ENCODE measurements around the gene RANBP17. TPM values are rescaled to one million over a fixed set of nuclear protein-coding genes. Genes with fewer than 3 reads are reported as not detected.

RANBP17 gene
- total RNA-seq, 1 donor from 2014 or later = 5.2 TPM

Other genes with a start within 250 kb of the RANBP17 start
- gene GABRP, start 78.3 kb upstream of the RANBP17 start, total RNA-seq = 0.19 TPM

All from mesenteric fat pad (tissue), 1 donor.